AG09309 (cell line): Measurements from ENCODE around the gene MCTP1.

Experiments used
- DNase-seq: peaks from one replicate; pipeline ENCODE4 v3.0.0-alpha.2; 2010; ENCODE audit warnings: low read depth
- H3K4me3 ChIP-seq: 2 replicates; pipeline ENCODE4 v1.5.1; 2011; ENCODE audit warnings: mild to moderate bottlenecking, low read depth, low read length, moderate library complexity; ENCODE audit not compliant: control insufficient read depth
- CTCF ChIP-seq: IDR thresholded peaks from 2 replicates; pipeline ENCODE4 v1.5.1; 2011; ENCODE audit warnings: mild to moderate bottlenecking, low read depth, low read length, inconsistent platforms; ENCODE audit not compliant: insufficient read depth, control insufficient read depth; ENCODE audit errors: missing control alignments

MCTP1 gene

DNA sequence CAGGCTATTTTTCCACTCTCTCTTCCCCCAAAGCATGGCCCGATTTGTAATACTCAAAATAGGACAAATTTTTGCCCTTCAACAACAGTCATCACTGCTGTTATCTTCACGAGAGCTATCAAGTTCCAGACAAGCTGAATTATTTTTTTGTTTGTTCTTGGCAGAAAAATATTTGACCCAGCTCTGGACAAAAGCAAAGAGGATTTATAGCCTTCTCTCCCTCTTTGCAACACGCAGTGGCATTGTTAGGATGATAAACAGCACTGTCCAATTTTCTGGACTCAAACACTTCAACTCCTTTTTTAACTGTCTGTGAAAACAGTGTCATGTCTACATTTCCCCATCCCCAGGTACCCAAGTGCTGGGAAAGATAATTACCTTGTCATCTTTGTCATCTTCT lies 506.2 kb downstream of the MCTP1 start:
- no peak overlapping the region for H3K4me3 ChIP-seq
- no peak for DNase-seq
- TF ChIP-seq CTCF: no peak

GRCh38 chr5:94778299-94778698 lies 506.6 kb downstream of the MCTP1 start:
- no peak for DNase-seq

DNA sequence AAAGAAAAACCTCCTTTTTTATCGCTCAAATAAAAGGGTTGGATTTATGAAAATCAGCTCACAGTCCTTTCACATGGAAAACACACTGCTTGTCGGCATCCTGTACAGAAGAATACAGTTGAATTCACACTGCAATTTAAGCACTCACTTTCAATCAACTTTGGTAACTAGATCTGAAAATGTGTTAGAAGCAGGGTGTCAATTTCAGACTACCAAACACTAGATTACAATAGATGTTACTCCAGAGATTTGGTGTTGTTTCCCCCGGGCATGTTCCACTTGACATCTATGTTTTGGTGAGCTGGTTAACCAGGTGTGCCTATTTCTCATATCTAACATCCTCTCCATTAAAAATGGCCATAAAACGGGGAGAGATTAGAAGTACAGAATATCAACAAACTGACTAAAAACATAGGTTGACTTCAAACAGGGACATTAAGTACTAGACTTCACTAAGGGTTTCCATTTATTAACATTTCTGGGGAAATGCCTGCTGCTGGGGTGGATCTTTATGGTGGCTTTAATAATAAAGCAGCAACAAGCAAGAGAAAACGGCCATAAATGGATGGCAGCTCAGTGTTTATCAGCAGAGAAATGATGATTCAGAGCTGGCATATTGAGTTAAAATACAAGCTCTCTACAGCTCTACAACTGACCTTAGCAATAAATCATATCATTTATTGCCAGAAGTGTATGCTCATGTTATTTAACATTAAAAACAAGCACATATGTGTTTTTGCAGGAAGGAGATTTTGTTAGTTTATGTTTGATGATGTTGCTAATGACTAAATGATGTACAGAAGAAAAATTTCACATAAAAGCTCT lies 507.6 kb downstream of the MCTP1 start:
- no peak for TF ChIP-seq CTCF
- H3K4me3 ChIP-seq: no peak overlapping the region
- no peak for DNase-seq

More at GRCh38 chr5:94778299-94778698, 506.6 kb downstream of the MCTP1 start:
- TF ChIP-seq CTCF: no peak
- H3K4me3 ChIP-seq: no peak overlapping the region

DNA sequence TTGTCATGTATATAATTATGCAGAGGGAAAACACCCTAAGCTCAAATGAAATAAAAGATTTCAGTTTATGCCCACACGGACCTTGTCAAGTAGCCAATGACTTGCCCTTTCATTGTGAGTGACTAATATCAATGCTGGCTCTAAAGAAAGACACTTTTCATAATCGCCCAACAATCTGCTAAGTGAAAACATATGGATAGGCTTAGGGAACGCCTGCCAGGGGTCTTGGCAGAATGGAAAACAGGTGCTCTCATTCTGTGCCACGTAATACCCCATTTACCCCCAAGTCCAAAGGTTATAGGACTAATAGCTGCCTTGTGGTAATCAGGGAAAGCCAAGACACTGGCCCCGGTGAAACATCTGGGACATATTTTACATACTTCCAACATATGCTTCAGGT lies 508.7 kb downstream of the MCTP1 start:
- H3K4me3 ChIP-seq: no peak overlapping the region
- no peak for TF ChIP-seq CTCF
- DNase-seq: no peak

DNA sequence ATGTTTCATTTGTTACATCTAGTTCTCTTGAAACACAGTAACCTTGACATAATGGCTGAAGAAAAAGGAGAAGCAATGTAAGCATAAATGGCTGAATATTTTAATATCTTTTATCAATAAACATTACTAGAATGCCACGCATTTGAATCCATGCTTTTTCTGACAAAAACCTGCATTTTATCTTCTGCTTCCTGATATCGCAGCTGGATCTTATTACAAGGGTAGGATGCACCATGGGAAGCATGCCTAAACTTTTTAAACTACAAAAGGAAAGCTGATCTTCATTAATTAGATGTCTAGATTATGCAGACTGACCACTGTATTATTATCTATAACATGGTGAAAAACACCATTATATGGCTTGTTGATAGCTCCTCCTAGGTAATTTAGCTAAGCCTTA lies 509.8 kb downstream of the MCTP1 start:
- TF ChIP-seq CTCF: no peak
- no peak for DNase-seq
- no peak overlapping the region for H3K4me3 ChIP-seq

- no peak for DNase-seq
- TF ChIP-seq CTCF: no peak
- no peak overlapping the region for H3K4me3 ChIP-seq
These were observed 513.2 kb downstream of the MCTP1 start for GRCh38 chr5:94771742-94772141.
